Left lobe of liver (tissue), 2 donors: ENCODE measurements around the gene DNMBP. TPM values are rescaled to one million over a fixed set of nuclear protein-coding genes. Genes with fewer than 3 reads are reported as not detected.
A peak's percentile ranks its signal among the peaks of the same experiment; 100 is the strongest.
"Not testable (repeated sequence)": the region's sequence is repeated elsewhere in the genome, so short reads cannot be mapped to it uniquely, and the experiment has no call there.

ENCODE experiments used
- ATAC-seq: fragments of 200-7000 bp; cut with Tn5 transposase; one replicate; pipeline ENCODE4 v1.9.1; 2020; ENCODE audit warnings: mild to moderate bottlenecking, moderate library complexity
- DNase-seq: peaks from one replicate; pipeline ENCODE4 v3.0.0-alpha.2; 2020; ENCODE audit warnings: low spot score
- total RNA-seq: library from RNA; stranded (reverse); gene quantifications from one replicate; pipeline ENCODE4 v1.2.1, GENCODE V29; 2021
- donor health status: DM: no; HTN: no; CAD: no; lungs with moderate emphysema.
- donor health status: DM: no; HTN: yes; CAD: no.

The DNMBP gene
- total RNA-seq, 1 donor from 2014 or later, result 11.6 TPM

GRCh38 chr10:99963467-99964165, 46.1 kb downstream of the DNMBP start:
- ATAC-seq, result peak; percentile 61
- not testable (repeated sequence) for DNase-seq

- DNase-seq (no peak), ATAC-seq (no peak)
Measured at GRCh38 chr10:99958806-99959205, 50.9 kb downstream of the DNMBP start.

- no peak for ATAC-seq
- no peak for DNase-seq
Measured at GRCh38 chr10:99958302-99958701, 51.4 kb downstream of the DNMBP start.

- not testable (repeated sequence) for ATAC-seq
Measured at GRCh38 chr10:99953510-99953909, 56.2 kb downstream of the DNMBP start.

GRCh38 chr10:99952799-99953198, 56.9 kb downstream of the DNMBP start:
- DNase-seq (no peak), ATAC-seq (no peak)

More at GRCh38 chr10:99953510-99953909, 56.2 kb downstream of the DNMBP start:
- DNase-seq, result not testable (repeated sequence)

- ATAC-seq, DNase-seq: not testable (repeated sequence)
Measured at GRCh38 chr10:99946051-99946450, 63.7 kb downstream of the DNMBP start.

GRCh38 chr10:99945263-99945662, 64.5 kb downstream of the DNMBP start:
- DNase-seq, result no peak
- ATAC-seq, result peak; percentile 79

GRCh38 chr10:99944860-99945259, 64.9 kb downstream of the DNMBP start:
- ATAC-seq, result peak; percentile 89
- no peak for DNase-seq

- ATAC-seq, result no peak
Measured at GRCh38 chr10:99943908-99944307, 65.8 kb downstream of the DNMBP start.

GRCh38 chr10:99941942-99942820, 67.6 kb downstream of the DNMBP start:
- ATAC-seq, result no peak
- no peak for DNase-seq

More at GRCh38 chr10:99943908-99944307, 65.8 kb downstream of the DNMBP start:
- no peak for DNase-seq

GRCh38 chr10:99938563-99938962, 71.2 kb downstream of the DNMBP start:
- ATAC-seq (no peak), DNase-seq (no peak)

- DNase-seq (no peak), ATAC-seq (no peak)
Measured at GRCh38 chr10:99937630-99938029, 72.1 kb downstream of the DNMBP start.

GRCh38 chr10:99932203-99932957, 77.4 kb downstream of the DNMBP start:
- DNase-seq, ATAC-seq: not testable (repeated sequence)

- ATAC-seq (peak; percentile 82), DNase-seq (peak; percentile 70)
Measured at GRCh38 chr10:99930731-99931550, 78.8 kb downstream of the DNMBP start.

GRCh38 chr10:99929360-99929759, 80.4 kb downstream of the DNMBP start:
- DNase-seq (no peak), ATAC-seq (no peak)

- ATAC-seq (peak; percentile 51), DNase-seq (no peak)
Measured at GRCh38 chr10:99927721-99928280, 81.9 kb downstream of the DNMBP start.

GRCh38 chr10:99926925-99927720, 82.6 kb downstream of the DNMBP start:
- DNase-seq, result peak; percentile 67
- ATAC-seq, result peak; percentile 14

- DNase-seq (no peak), ATAC-seq (peak; percentile 45)
Measured at GRCh38 chr10:99924451-99925255, 85.1 kb downstream of the DNMBP start.
